K562 (cell line): ENCODE results near the gene HACD1. TPM values are rescaled to one million over a fixed set of nuclear protein-coding genes. Genes with fewer than 3 reads are reported as not detected.
A peak's percentile ranks its signal among the peaks of the same experiment; 100 is the strongest.

Experiments used
- ATAC-seq: fragments of 200-7000 bp; cut with Tn5 transposase; 3 replicates; pipeline ENCODE4 v1.9.1; 2020; ENCODE audit warnings: moderate library complexity
- Bru-seq: library from RNA; stranded (reverse); fragments of 400-500 nt; gene quantifications from one replicate; lab custom pipeline; 2021; lab: Mats Ljungman, UMichigan
- BruChase-seq, 2 experiments: library from RNA; stranded (reverse); fragments of 400-500 nt; gene quantifications; one replicate each; lab custom pipeline; 2021; lab: Mats Ljungman, UMichigan
- BruUV-seq: library from RNA; stranded (reverse); fragments of 400-500 nt; replicated peaks from 2 replicates; lab custom pipeline; 2021; lab: Mats Ljungman, UMichigan
- CTCF ChIA-PET: fragments of 300-600 bp; formaldehyde crosslinking; extraction: SDS; loops from one replicate; lab custom pipeline; 2021; ENCODE audit warnings: low intra/inter-chr PET ratio; lab: Yijun Ruan, JAX
- POLR2A ChIA-PET: fragments of 300-600, 350-650 bp; sonication (Branson Sonifier 250); formaldehyde crosslinking; extraction: SDS; loops from one replicate; lab custom pipeline; 2021; ENCODE audit warnings: antibody characterized with exemption, inconsistent platforms; lab: Yijun Ruan, JAX
- DNase-seq, 4 experiments: peaks; one replicate each; pipeline versions ENCODE4 v3.0.0 to v3.0.0-alpha.2; 2011 to 2018; ENCODE audit warnings: low spot score in 3 of 4, mixed read lengths in 3 of 4; ENCODE audit errors: extremely low read depth in 1 of 4
- FAIRE-seq: peaks from 2 replicates; lab custom pipeline; 2011; peaks lifted over from hg19 to GRCh38; lab: Jason Lieb, UNC
- H2AFZ ChIP-seq: 2 replicates; pipeline ENCODE4 v1.6.0; 2011; ENCODE audit warnings: low read depth, low read length, control low read depth, inconsistent platforms
- H3K27ac ChIP-seq: fragments of 200-600 bp; 3 replicates; pipeline ENCODE4 v1.8.0; 2011; ENCODE audit warnings: low read depth, mild to moderate bottlenecking, control low read depth, inconsistent platforms, low read length, moderate library complexity, mixed read lengths; ENCODE audit errors: extremely low read depth
- H3K27me3 ChIP-seq, 2 experiments: fragments of 300-600 bp in 1 of 2; 2 replicates in 1 of 2; 3 replicates in 1 of 2; pipeline versions ENCODE4 v1.6.0 to v1.8.0; 2011; ENCODE audit warnings: inconsistent platforms in 2 of 2, low read length in 2 of 2, mild to moderate bottlenecking in 1 of 2, mixed read lengths in 1 of 2, moderate library complexity in 1 of 2; ENCODE audit not compliant: control insufficient read depth in 2 of 2, insufficient read depth in 2 of 2
- H3K36me3 ChIP-seq: fragments of 300-600 bp; 3 replicates; pipeline ENCODE4 v1.8.0; 2011; ENCODE audit warnings: mild to moderate bottlenecking, low read length, inconsistent platforms; ENCODE audit not compliant: control insufficient read depth, insufficient read depth
- H3K4me1 ChIP-seq, 2 experiments: fragments of 200-600 bp in 1 of 2; replicated peaks in 1 of 2; 2 replicates in 1 of 2; 3 replicates in 1 of 2; pipeline versions ENCODE4 v1.5.1 to v1.8.0; 2011; ENCODE audit warnings: inconsistent platforms in 2 of 2, low read length in 2 of 2, mild to moderate bottlenecking in 1 of 2, mixed read lengths in 1 of 2, moderate library complexity in 1 of 2; ENCODE audit not compliant: control insufficient read depth in 2 of 2, insufficient read depth in 2 of 2
- H3K4me2 ChIP-seq: 2 replicates; pipeline ENCODE4 v1.6.1; 2011; ENCODE audit warnings: low read length, control low read depth, inconsistent platforms, mixed read lengths; ENCODE audit not compliant: insufficient read depth
- H3K4me3 ChIP-seq: fragments of 200-600 bp; sonication (generic), shearing (Covaris generic); 2 replicates; pipeline ENCODE4 v1.5.1; 2016; ENCODE audit warnings: control low read depth, inconsistent platforms
- H3K79me2 ChIP-seq: fragments of 200-600 bp; 3 replicates; pipeline ENCODE4 v1.8.0; 2011; ENCODE audit warnings: low read length, inconsistent platforms; ENCODE audit not compliant: control insufficient read depth, insufficient read depth
- H3K9ac ChIP-seq, 2 experiments: 2 replicates each; pipeline versions ENCODE4 v1.6.0 to v1.6.1; 2011; ENCODE audit warnings: low read depth in 2 of 2, low read length in 2 of 2, control low read depth in 1 of 2, inconsistent platforms in 1 of 2, mild to moderate bottlenecking in 1 of 2, mixed read lengths in 1 of 2; ENCODE audit not compliant: insufficient read depth in 1 of 2
- H3K9me1 ChIP-seq: one replicate; pipeline ENCODE4 v1.6.0; 2011; ENCODE audit warnings: inconsistent platforms, mild to moderate bottlenecking, low read length, moderate library complexity; ENCODE audit not compliant: control insufficient read depth, insufficient read depth
- H3K9me3 ChIP-seq: replicated peaks from 2 replicates; pipeline ENCODE4 v1.5.1; 2011; ENCODE audit warnings: low read depth, low read length, inconsistent platforms; ENCODE audit not compliant: control insufficient read depth, insufficient read depth
- H4K20me1 ChIP-seq: replicated peaks from 2 replicates; pipeline ENCODE4 v1.6.1; 2011; ENCODE audit warnings: low read length, inconsistent platforms, mixed read lengths; ENCODE audit not compliant: control insufficient read depth, insufficient read depth
- FIP1L1 ChIP-seq: fragments of 200-400 bp; formaldehyde crosslinking; IDR thresholded peaks from 2 replicates; pipeline ENCODE4 v1.6.1; 2018; ENCODE audit warnings: mild to moderate bottlenecking, low read depth, low read length; ENCODE audit not compliant: poor library complexity, severe bottlenecking
- L3MBTL2 ChIP-seq: fragments of 450-650 bp; IDR thresholded peaks from 2 replicates; pipeline ENCODE4 v1.6.1; 2016; ENCODE audit warnings: mild to moderate bottlenecking, moderate library complexity
- RBFOX2 ChIP-seq: fragments of 200-400 bp; formaldehyde crosslinking; IDR thresholded peaks from 2 replicates; pipeline ENCODE4 v1.6.1; 2017; ENCODE audit warnings: low read depth, mild to moderate bottlenecking, low read length, moderate library complexity
- U2AF1 ChIP-seq: fragments of 200-400 bp; formaldehyde crosslinking; optimal IDR thresholded peaks from 2 replicates; pipeline ENCODE3; 2017; ENCODE audit warnings: mild to moderate bottlenecking, low read depth, low read length, moderate library complexity
- ZC3H8 ChIP-seq: fragments of 450-650 bp; IDR thresholded peaks from 2 replicates; pipeline ENCODE4 v1.6.1; 2017
- ZFP36 ChIP-seq: fragments of 150-350 bp; IDR thresholded peaks from 2 replicates; pipeline ENCODE4 v1.6.1; 2018; ENCODE audit warnings: low read length, low read depth; ENCODE audit not compliant: partially characterized antibody
- ZFX ChIP-seq: sonication (generic); formaldehyde crosslinking; IDR thresholded peaks from 2 replicates; pipeline ENCODE4 v1.8.0; 2022; ENCODE audit warnings: mild to moderate bottlenecking, missing genetic modification reagents, moderate library complexity
- ZNF79 ChIP-seq: fragments of 250-450 bp; sonication (Bioruptor Pico); IDR thresholded peaks from 2 replicates; pipeline ENCODE4 v1.4.0; 2020; ENCODE audit warnings: low read depth, mild to moderate bottlenecking, moderate library complexity
- WGBS: fragments of 100-300 bp; shearing (Covaris generic); methylation state at CpG from one replicate; pipeline ENCODE4 v1.1.6; 2016; ENCODE audit warnings: low coverage, mixed read lengths; ENCODE audit not compliant: insufficient coverage; ENCODE audit errors: missing lambda C conversion rate; 5-methylcytosine and 5-hydroxymethylcytosine counted together
- in situ Hi-C: fragments of 300-500 bp; cut with MboI; formaldehyde crosslinking; loops from 4 replicates; pipeline ENCODE4 v1.15.0; 2018; ENCODE audit warnings: inconsistent platforms, mixed read lengths
- intact Hi-C: fragments of 100-400 bp; cut with micrococcal nuclease; formaldehyde crosslinking; loops from 2 replicates; pipeline ENCODE4 v1.14.2; 2022
- long read RNA-seq, 3 experiments: library from polyadenylated mRNA in 2 of 3; library from RNA in 1 of 3; unstranded in 2 of 3; stranded (forward) in 1 of 3; transcript quantifications; one replicate each; pipeline ENCODE4 v2.0.0, GENCODE V29; 2019 to 2022
- polyA minus RNA-seq, 3 experiments: library from RNA; depleted of rRNA, polyadenylated mRNA; stranded (reverse); fragments of >200 nt; gene quantifications; 2 replicates each; pipeline ENCODE4 v1.2.3, GENCODE V29; 2011
- polyA plus RNA-seq, 8 experiments: library from polyadenylated mRNA; depleted of rRNA in 4 of 8; stranded (reverse) in 5 of 8; unstranded in 3 of 8; fragments of >200 nt; fragmentation: Nextera tagmentation in 2 of 8; fragmentation: Illumina TruSeq in 1 of 8; extraction: Ambion mirVana in 2 of 8; extraction: Trizol in 1 of 8; gene quantifications; 2 replicates each; pipeline versions ENCODE4 v1.2.1 to v1.2.3, GENCODE V29; 2011 to 2014; ENCODE audit warnings: inconsistent platforms in 1 of 8, missing spikeins in 1 of 8
- total RNA-seq, 7 experiments: library from RNA; depleted of rRNA in 6 of 7; stranded (reverse); fragments of >200 nt in 6 of 7; fragmentation: Illumina TruSeq in 2 of 7; extraction: Trizol in 2 of 7; gene quantifications; 2 replicates each; pipeline versions ENCODE4 v1.2.1 to v1.2.3, GENCODE V29; 2011 to 2021; ENCODE audit warnings: low replicate concordance in 1 of 7
- TF ChIP-seq, protein P1 (sequence below): sonication (generic); formaldehyde crosslinking; IDR thresholded peaks from 2 replicates; pipeline ENCODE4 v1.8.0; 2022; ENCODE audit warnings: mild to moderate bottlenecking, missing genetic modification reagents
- TF ChIP-seq, protein P2 (sequence below): fragments of 450-650 bp; IDR thresholded peaks from 2 replicates; pipeline ENCODE4 v1.6.1; 2018; ENCODE audit not compliant: partially characterized antibody

The HACD1 gene, protein sequence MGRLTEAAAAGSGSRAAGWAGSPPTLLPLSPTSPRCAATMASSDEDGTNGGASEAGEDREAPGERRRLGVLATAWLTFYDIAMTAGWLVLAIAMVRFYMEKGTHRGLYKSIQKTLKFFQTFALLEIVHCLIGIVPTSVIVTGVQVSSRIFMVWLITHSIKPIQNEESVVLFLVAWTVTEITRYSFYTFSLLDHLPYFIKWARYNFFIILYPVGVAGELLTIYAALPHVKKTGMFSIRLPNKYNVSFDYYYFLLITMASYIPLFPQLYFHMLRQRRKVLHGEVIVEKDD
- 2.8 and 4.8 TPM in 2 replicates for total RNA-seq (2011; cell fraction: chromatin; rRNA removed; ENCODE audit: low replicate concordance)
- total RNA-seq (2011; cell fraction: nucleolus; rRNA removed), result 1.3 and 2.0 TPM in 2 replicates
- 3.2 and 4.5 TPM in 2 replicates for total RNA-seq (2011; cell fraction: nucleoplasm; rRNA removed)
- total RNA-seq (2014; rRNA removed) (2.2 and 2.5 TPM in 2 replicates), total RNA-seq (2014; rRNA removed; fragmentation: Illumina TruSeq; extraction: Trizol) (2.0 and 2.4 TPM in 2 replicates), total RNA-seq (2015; rRNA removed; fragmentation: Illumina TruSeq; extraction: Trizol) (2.0 and 2.5 TPM in 2 replicates), total RNA-seq (2021) (1.1 and 2.4 TPM in 2 replicates), polyA plus RNA-seq (2011; rRNA removed) (2.4 and 4.5 TPM in 2 replicates), polyA plus RNA-seq (2014; fragmentation: Illumina TruSeq; extraction: Trizol) (1.8 and 1.9 TPM in 2 replicates), polyA plus RNA-seq (2014; fragmentation: Nextera tagmentation; extraction: Ambion mirVana) (1 to 10 TPM in 1 of 2 experiments, under 1 TPM in 1; 0.99 to 1.0 TPM), polyA plus RNA-seq (2014; rRNA removed) (4.2 and 4.3 TPM in 2 replicates), polyA minus RNA-seq (2011; rRNA and poly(A)+ RNA removed) (1.2 and 2.1 TPM in 2 replicates), Bru-seq, nascent RNA (percentile 40 among the genes with signal in this experiment), BruChase-seq, experiment 1, labeled RNA remaining after a 2-hour chase (percentile 35 among the genes with signal in this experiment), BruChase-seq, experiment 2, labeled RNA remaining after a 6-hour chase (percentile 37 among the genes with signal in this experiment)
- 1.5 and 1.7 TPM in 2 replicates for polyA plus RNA-seq (2011; cell fraction: cytosol; rRNA removed)
- 2.4 TPM in 2 replicates for polyA plus RNA-seq (2011; cell fraction: nucleus; rRNA removed)
- 2.3 and 2.6 TPM in 2 replicates for polyA plus RNA-seq (2012)
- polyA minus RNA-seq (2011; cell fraction: cytosol; rRNA and poly(A)+ RNA removed), result not detected in 2 replicates
- polyA minus RNA-seq (2011; cell fraction: nucleus; rRNA and poly(A)+ RNA removed), result 0.54 and 1.2 TPM in 2 replicates
- long read RNA-seq, experiment 1, partial matches to known transcripts, result 0 of 1 reads
- long read RNA-seq, experiment 1, other reads (novel, unspliced or antisense), result 1 of 1 reads
- long read RNA-seq, experiment 2, partial matches to known transcripts, result 0 of 1 reads
- long read RNA-seq, experiment 2, other reads (novel, unspliced or antisense), result 1 of 1 reads
- long read RNA-seq, experiment 3, result 0 reads

- peak; percentile 79 for ATAC-seq
- peak; percentile 58 for FAIRE-seq
- Histone ChIP-seq H2AFZ (peak within 1 kb of the TSS; percentile 83), H3K4me1 (peaks cover 4 to 19% of the 10 kb centered on the region in 2 experiments; a peak in 4 of 5 replicates), H3K27ac (no peak within 1 kb of the TSS), H3K9ac (peak within 1 kb of the TSS in 1 of 2 experiments; percentile 92; a peak in 2 of 4 replicates), H3K9me3 (no peaks in the 10 kb centered on the region), H3K27me3 (no peaks in the 10 kb centered on the region), H3K79me2 (no peaks in the 10 kb centered on the region), H3K9me1 (no peaks in the 10 kb centered on the region), H3K4me2 (peak within 1 kb of the TSS; percentile 80), H4K20me1 (no peaks in the 10 kb centered on the region), H3K36me3 (no peaks in the 10 kb centered on the region), H3K4me3 (peak within 1 kb of the TSS; percentile 67)
- 11% methylated on average over 46 of the region's 92 CpGs for WGBS
- no TSS peak for BruUV-seq
- in situ Hi-C loops (loop anchor here (25.0 kb wide), 1 partner anchor 495 kb away; no protein-coding TSS in a partner anchor), intact Hi-C loops (no loop called here)
- peak; percentile 54 to 93 (median 78) for DNase-seq
- ChIA-PET CTCF (interaction anchor here (0.7 kb wide), 1 partner anchor 774 kb away, joined by 3 read pairs; no protein-coding TSS in a partner anchor), POLR2A (interaction anchor here (0.6 to 1.7 kb wide), 4 partner anchors 11 to 110 kb away, joined by 3 to 6 read pairs (median 4); partner anchors contain the start of gene STAM)
- TF ChIP-seq, protein P1, sequence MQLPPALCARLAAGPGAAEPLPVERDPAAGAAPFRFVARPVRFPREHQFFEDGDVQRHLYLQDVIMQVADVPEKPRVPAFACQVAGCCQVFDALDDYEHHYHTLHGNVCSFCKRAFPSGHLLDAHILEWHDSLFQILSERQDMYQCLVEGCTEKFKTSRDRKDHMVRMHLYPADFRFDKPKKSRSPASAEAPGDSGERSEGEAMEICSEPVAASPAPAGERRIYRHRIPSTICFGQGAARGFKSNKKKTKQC (CRISPR knock-in tag), result no peak
- TF ChIP-seq RBFOX2, result peak; percentile 49; the same call in 1 of the 2 replicates
- peak; percentile 38 for TF ChIP-seq ZFX (CRISPR knock-in tag)
- TF ChIP-seq ZFP36, result no peak
- no peak for TF ChIP-seq ZNF79 (CRISPR knock-in tag)
- peak; percentile 41 for TF ChIP-seq U2AF1
- TF ChIP-seq FIP1L1, result peak; percentile 23
- TF ChIP-seq ZC3H8, result no peak
- TF ChIP-seq, protein P2, sequence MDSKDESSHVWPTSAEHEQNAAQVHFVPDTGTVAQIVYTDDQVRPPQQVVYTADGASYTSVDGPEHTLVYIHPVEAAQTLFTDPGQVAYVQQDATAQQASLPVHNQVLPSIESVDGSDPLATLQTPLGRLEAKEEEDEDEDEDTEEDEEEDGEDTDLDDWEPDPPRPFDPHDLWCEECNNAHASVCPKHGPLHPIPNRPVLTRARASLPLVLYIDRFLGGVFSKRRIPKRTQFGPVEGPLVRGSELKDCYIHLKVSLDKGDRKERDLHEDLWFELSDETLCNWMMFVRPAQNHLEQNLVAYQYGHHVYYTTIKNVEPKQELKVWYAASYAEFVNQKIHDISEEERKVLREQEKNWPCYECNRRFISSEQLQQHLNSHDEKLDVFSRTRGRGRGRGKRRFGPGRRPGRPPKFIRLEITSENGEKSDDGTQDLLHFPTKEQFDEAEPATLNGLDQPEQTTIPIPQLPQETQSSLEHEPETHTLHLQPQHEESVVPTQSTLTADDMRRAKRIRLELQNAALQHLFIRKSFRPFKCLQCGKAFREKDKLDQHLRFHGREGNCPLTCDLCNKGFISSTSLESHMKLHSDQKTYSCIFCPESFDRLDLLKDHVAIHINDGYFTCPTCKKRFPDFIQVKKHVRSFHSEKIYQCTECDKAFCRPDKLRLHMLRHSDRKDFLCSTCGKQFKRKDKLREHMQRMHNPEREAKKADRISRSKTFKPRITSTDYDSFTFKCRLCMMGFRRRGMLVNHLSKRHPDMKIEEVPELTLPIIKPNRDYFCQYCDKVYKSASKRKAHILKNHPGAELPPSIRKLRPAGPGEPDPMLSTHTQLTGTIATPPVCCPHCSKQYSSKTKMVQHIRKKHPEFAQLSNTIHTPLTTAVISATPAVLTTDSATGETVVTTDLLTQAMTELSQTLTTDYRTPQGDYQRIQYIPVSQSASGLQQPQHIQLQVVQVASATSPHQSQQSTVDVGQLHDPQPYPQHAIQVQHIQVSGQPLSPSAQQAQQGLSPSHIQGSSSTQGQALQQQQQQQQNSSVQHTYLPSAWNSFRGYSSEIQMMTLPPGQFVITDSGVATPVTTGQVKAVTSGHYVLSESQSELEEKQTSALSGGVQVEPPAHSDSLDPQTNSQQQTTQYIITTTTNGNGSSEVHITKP, result no peak
- peak; percentile 33; the same call in 1 of the 2 replicates for TF ChIP-seq L3MBTL2
These were observed at the start of gene HACD1 for GRCh38 chr10:17617031-17617911. HACD1 (minus strand) TSS chr10:17617374; CDS start chr10:17617339, 35 bp downstream.
